ENCODE data around the gene ADAMTS12. TPM values are rescaled to one million over a fixed set of nuclear protein-coding genes. Genes with fewer than 3 reads are reported as not detected.

ADAMTS12 gene
- total RNA-seq, 1 experiment from 2014 or later: 0.05 TPM

DNA sequence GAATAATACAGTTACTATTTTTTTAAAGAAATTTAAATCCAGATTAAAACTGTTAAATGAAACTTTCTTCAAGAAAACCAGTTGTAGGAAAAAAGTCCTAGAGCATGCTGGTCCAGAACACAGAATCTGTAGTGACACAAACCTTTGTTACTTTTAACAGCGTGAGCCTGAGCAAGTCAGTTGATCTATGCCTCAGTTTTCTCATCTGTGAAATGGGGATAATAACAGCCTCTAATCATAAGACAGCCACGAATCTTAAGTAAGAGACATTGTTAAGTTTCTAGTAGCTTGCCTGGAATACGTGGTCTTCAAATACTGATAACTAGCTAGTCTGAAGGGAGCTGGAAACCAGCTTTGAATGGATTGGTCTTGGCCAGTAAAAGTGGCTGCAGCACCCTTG, 158.6 kb downstream of the ADAMTS12 start:
- no peak overlapping the region for H3K4me3 ChIP-seq (replicated peaks in 1 of 2; ENCODE audit: low read depth in 1 of 2, low read length in 2 of 2)
- POLR2A ChIA-PET: no interaction called here
- CTCF ChIA-PET: no interaction called here
- no peak overlapping the region for H3K27ac ChIP-seq (ENCODE audit: low read depth, low read length)
- no peaks in the 10 kb centered on the region for H3K9me3 ChIP-seq (ENCODE audit: control insufficient read depth in 1 of 2, insufficient read depth in 1 of 2, low read depth in 1 of 2, low read length in 2 of 2)
- DNase-seq (ENCODE audit: low read depth, low spot score) (no peak), ATAC-seq (no peak)
- no peaks in the 10 kb centered on the region; the same call in 1 of the 2 replicates for H4K20me1 ChIP-seq (ENCODE audit: insufficient read depth)
- no peaks in the 10 kb centered on the region for H3K79me2 ChIP-seq (ENCODE audit: insufficient read depth, low read length)
- H2AFZ ChIP-seq (ENCODE audit: low read depth, low read length, poor library complexity, severe bottlenecking): no peak overlapping the region
- peaks cover 51% of the 10 kb centered on the region for H3K27me3 ChIP-seq (ENCODE audit: insufficient read depth, low read length)
- H3K4me1 ChIP-seq (ENCODE audit: control insufficient read depth in 1 of 2, insufficient read depth in 2 of 2, low read length in 2 of 2): no peaks in the 10 kb centered on the region
- RAD21 ChIA-PET (ENCODE audit: low non-redundant PET in 1 of 2, low total read pairs in 2 of 2, uncharacterized antibody in 2 of 2, unreplicated experiment in 2 of 2): no interaction called here
- intact Hi-C loops (cut with micrococcal nuclease): no loop called here
- no TSS peak for BruUV-seq (replicated peaks)
- TF ChIP-seq TCF7L2 (IDR thresholded peaks at IDR 0.05; ENCODE audit: borderline replicate concordance, extremely low read depth, insufficient read depth, insufficient read length) (no peak), ELF1 (IDR thresholded peaks at IDR 0.05; ENCODE audit: borderline replicate concordance, low read depth) (no peak), EZH2 (IDR thresholded peaks at IDR 0.05) (no peak)
- H3K9me2 ChIP-seq (ENCODE audit: insufficient read depth): no peaks in the 10 kb centered on the region
- H3K36me3 ChIP-seq (ENCODE audit: control insufficient read depth in 1 of 2, insufficient read depth in 2 of 2, low read length in 2 of 2): no peaks in the 10 kb centered on the region
- no peak overlapping the region for H3K4me2 ChIP-seq (ENCODE audit: low read length)
- H3K9ac ChIP-seq (ENCODE audit: low read length): no peak overlapping the region

DNA sequence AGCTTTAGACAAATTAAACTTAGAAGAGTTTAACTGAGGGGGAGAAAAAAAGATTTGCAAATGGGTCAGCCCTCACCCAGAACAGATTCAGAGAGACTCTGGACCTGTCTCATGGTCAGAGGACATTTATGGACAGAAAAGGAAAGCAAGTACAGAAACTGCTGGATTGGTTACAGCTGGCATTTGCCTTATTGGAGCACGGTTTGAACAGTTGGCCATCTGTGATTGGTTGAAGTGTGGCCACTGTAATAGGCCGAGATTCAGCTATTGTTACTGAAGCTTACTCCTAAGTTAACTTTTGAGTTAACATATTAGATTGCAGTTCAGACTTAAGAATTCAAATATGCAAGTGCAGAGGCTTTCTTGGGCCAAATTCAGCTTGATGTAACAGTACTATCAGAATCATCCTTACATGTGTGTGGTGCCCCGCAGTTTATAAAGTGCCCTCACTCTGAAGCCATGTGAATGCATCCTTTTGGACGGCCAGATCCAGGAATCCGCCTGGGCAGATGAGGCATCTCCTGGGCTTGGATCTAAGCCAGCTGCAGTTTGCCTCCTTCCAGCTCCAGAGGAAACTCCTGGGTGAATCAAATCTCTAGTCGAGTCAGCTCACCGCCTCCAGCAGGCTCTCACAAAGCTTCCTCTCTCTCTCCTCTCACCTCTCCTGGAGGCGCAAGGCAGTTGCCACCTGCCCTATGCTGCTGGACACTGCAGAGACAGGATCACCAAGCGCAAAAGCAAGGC, 165.2 kb downstream of the ADAMTS12 start:
- Histone ChIP-seq H3K4me2 (ENCODE audit: low read length) (no peak overlapping the region), H3K27me3 (ENCODE audit: insufficient read depth, low read length) (peaks cover 21% of the 10 kb centered on the region), H4K20me1 (ENCODE audit: insufficient read depth) (no peaks in the 10 kb centered on the region; the same call in 1 of the 2 replicates), H3K36me3 (ENCODE audit: control insufficient read depth in 1 of 2, insufficient read depth in 2 of 2, low read length in 2 of 2) (no peaks in the 10 kb centered on the region), H3K4me3 (replicated peaks in 1 of 2; ENCODE audit: low read depth in 1 of 2, low read length in 2 of 2) (no peak overlapping the region), H3K9ac (ENCODE audit: low read length) (no peak overlapping the region), H2AFZ (ENCODE audit: low read depth, low read length, poor library complexity, severe bottlenecking) (no peak overlapping the region), H3K4me1 (ENCODE audit: control insufficient read depth in 1 of 2, insufficient read depth in 2 of 2, low read length in 2 of 2) (no peaks in the 10 kb centered on the region), H3K79me2 (ENCODE audit: insufficient read depth, low read length) (no peaks in the 10 kb centered on the region), H3K9me3 (ENCODE audit: control insufficient read depth in 1 of 2, insufficient read depth in 1 of 2, low read depth in 1 of 2, low read length in 2 of 2) (no peaks in the 10 kb centered on the region), H3K9me2 (ENCODE audit: insufficient read depth) (no peaks in the 10 kb centered on the region), H3K27ac (ENCODE audit: low read depth, low read length) (no peak overlapping the region)
- RAD21 ChIA-PET (ENCODE audit: low non-redundant PET in 1 of 2, low total read pairs in 2 of 2, uncharacterized antibody in 2 of 2, unreplicated experiment in 2 of 2): no interaction called here
- BruUV-seq (replicated peaks): no TSS peak
- CTCF ChIA-PET: no interaction called here
- POLR2A ChIA-PET: no interaction called here
- intact Hi-C loops (cut with micrococcal nuclease): no loop called here
- no peak for DNase-seq (ENCODE audit: low read depth, low spot score)
- ATAC-seq: no peak
- no peak for TF ChIP-seq RAD21 (IDR thresholded peaks at IDR 0.05; ENCODE audit: low read depth)
- TF ChIP-seq CEBPB (IDR thresholded peaks at IDR 0.05; ENCODE audit: low read depth): no peak
- no peak for TF ChIP-seq EZH2phosphoT487 (IDR thresholded peaks at IDR 0.05; ENCODE audit: borderline replicate concordance)
- TF ChIP-seq ZFX (IDR thresholded peaks at IDR 0.05): no peak
- no peak for TF ChIP-seq JUND (IDR thresholded peaks at IDR 0.05)
- no peak for TF ChIP-seq EGR1 (IDR thresholded peaks at IDR 0.05; ENCODE audit: low read depth)
- no peak for TF ChIP-seq CBX3 (IDR thresholded peaks at IDR 0.05; ENCODE audit: low read depth)
- TF ChIP-seq, protein P1, sequence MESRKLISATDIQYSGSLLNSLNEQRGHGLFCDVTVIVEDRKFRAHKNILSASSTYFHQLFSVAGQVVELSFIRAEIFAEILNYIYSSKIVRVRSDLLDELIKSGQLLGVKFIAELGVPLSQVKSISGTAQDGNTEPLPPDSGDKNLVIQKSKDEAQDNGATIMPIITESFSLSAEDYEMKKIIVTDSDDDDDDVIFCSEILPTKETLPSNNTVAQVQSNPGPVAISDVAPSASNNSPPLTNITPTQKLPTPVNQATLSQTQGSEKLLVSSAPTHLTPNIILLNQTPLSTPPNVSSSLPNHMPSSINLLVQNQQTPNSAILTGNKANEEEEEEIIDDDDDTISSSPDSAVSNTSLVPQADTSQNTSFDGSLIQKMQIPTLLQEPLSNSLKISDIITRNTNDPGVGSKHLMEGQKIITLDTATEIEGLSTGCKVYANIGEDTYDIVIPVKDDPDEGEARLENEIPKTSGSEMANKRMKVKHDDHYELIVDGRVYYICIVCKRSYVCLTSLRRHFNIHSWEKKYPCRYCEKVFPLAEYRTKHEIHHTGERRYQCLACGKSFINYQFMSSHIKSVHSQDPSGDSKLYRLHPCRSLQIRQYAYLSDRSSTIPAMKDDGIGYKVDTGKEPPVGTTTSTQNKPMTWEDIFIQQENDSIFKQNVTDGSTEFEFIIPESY (IDR thresholded peaks at IDR 0.05; ENCODE audit: extremely low read depth, insufficient replicate concordance, low read length): no peak
- TF ChIP-seq, protein P2, sequence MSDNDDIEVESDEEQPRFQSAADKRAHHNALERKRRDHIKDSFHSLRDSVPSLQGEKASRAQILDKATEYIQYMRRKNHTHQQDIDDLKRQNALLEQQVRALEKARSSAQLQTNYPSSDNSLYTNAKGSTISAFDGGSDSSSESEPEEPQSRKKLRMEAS (IDR thresholded peaks at IDR 0.05): no peak
- no peak for TF ChIP-seq SRF (IDR thresholded peaks at IDR 0.05; ENCODE audit: low read depth)
- TF ChIP-seq EZH2 (IDR thresholded peaks at IDR 0.05): no peak

Measured in HCT116 (cell line).